Central memory CD8-positive, alpha-beta T cell (primary cell): Measurements from ENCODE around the gene SCN2A.

Source experiments
- ATAC-seq: fragments of 150-1000 bp; cut with Tn5 transposase; replicated peaks from 2 replicates; pipeline ENCODE4 v1.10.0; 2022; ENCODE audit warnings: mild to moderate bottlenecking, moderate FRiP score, moderate number of reproducible peaks; ENCODE audit not compliant: poor library complexity, severe bottlenecking; ENCODE audit errors: extremely low read depth
- DNase-seq, 2 donors: peaks; one replicate each; pipeline ENCODE4 v3.0.0; 2021; ENCODE audit warnings: low spot score in 2 of 2
- H3K27ac Mint-ChIP-seq: one replicate; pipeline ENCODE4 v1.8.0; 2022; ENCODE audit warnings: low read depth, mild to moderate bottlenecking, moderate library complexity, mixed read lengths
- H3K27me3 Mint-ChIP-seq: one replicate; pipeline ENCODE4 v1.8.0; 2022; ENCODE audit warnings: mixed read lengths
- H3K36me3 Mint-ChIP-seq: one replicate; pipeline ENCODE4 v1.8.0; 2022; ENCODE audit warnings: mild to moderate bottlenecking, moderate library complexity, mixed read lengths; ENCODE audit not compliant: insufficient read depth
- H3K4me1 Mint-ChIP-seq: one replicate; pipeline ENCODE4 v1.8.0; 2022; ENCODE audit warnings: mixed read lengths
- H3K4me3 Mint-ChIP-seq: one replicate; pipeline ENCODE4 v1.8.0; 2022; ENCODE audit warnings: mild to moderate bottlenecking, moderate library complexity, mixed read lengths
- H3K9me3 Mint-ChIP-seq: one replicate; pipeline ENCODE4 v1.8.0; 2022; ENCODE audit warnings: mixed read lengths

SCN2A gene

DNA sequence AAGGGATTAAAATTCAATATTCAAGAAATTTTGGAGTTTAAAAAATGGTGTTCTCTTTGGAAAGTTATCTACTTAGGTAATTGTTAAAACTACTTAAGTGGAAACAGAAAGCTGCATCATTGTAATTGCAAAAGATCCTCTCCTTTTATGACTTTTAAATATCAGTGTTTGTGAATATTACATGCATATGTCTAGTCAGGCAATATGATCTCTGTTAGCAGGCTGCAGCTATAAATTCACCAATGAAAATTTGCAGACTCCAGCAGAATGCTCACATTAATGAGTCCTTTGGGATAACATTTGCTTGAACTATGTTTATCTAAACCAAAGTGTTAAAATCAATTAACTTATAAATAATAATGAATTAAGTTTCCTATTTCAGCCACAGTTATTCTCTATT is 171.1 kb downstream of the SCN2A start:
- Mint-ChIP-seq H3K9me3 (no peaks in the 10 kb centered on the region), H3K27ac (peak overlapping the region; percentile 60), H3K4me1 (no peaks in the 10 kb centered on the region), H3K27me3 (peaks cover 25% of the 10 kb centered on the region), H3K36me3 (no peaks in the 10 kb centered on the region), H3K4me3 (no peak overlapping the region)
- ATAC-seq (no peak), DNase-seq (no peak)

DNA sequence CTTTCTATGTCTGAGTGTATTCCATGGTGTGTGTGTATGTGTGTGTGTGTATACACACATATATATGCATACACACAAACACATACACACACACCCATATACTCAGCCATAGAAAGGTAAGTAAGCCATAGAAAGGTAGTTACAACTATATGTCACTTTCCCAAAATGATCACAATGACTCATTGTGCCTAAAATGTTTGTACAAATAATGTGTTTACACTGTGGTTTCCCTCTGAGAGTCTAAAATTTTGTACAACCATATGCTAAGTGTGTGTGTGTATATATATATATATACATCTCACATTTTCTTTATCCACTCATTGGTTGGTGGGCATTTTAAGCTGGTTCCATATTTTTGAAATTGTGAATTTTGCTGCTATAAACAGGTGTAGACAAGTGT is 175.0 kb downstream of the SCN2A start:
- Mint-ChIP-seq H3K36me3 (no peaks in the 10 kb centered on the region), H3K4me1 (no peaks in the 10 kb centered on the region), H3K27me3 (peaks cover 44% of the 10 kb centered on the region), H3K27ac (no peak overlapping the region), H3K4me3 (no peak overlapping the region), H3K9me3 (peaks cover 6% of the 10 kb centered on the region)
- no peak for DNase-seq
- no peak for ATAC-seq

- H3K27ac Mint-ChIP-seq, result no peak overlapping the region
- H3K27me3 Mint-ChIP-seq, result peaks cover 44% of the 10 kb centered on the region
- H3K9me3 Mint-ChIP-seq, result peaks cover 6% of the 10 kb centered on the region
- DNase-seq (no peak), ATAC-seq (no peak)
- no peaks in the 10 kb centered on the region for H3K4me1 Mint-ChIP-seq
- no peak overlapping the region for H3K4me3 Mint-ChIP-seq
- no peaks in the 10 kb centered on the region for H3K36me3 Mint-ChIP-seq
These were observed 177.8 kb downstream of the SCN2A start for GRCh38 chr2:165417009-165417408.

- Mint-ChIP-seq H3K27ac (no peak overlapping the region), H3K27me3 (peaks cover 35% of the 10 kb centered on the region), H3K4me3 (no peak overlapping the region), H3K9me3 (peaks cover 6% of the 10 kb centered on the region), H3K36me3 (no peaks in the 10 kb centered on the region), H3K4me1 (no peaks in the 10 kb centered on the region)
- DNase-seq (no peak), ATAC-seq (no peak)
These were observed 181.0 kb downstream of the SCN2A start for GRCh38 chr2:165420231-165420630.

GRCh38 chr2:165423081-165423480 is 183.9 kb downstream of the SCN2A start:
- Mint-ChIP-seq H3K27ac (no peak overlapping the region), H3K9me3 (no peaks in the 10 kb centered on the region), H3K4me1 (no peaks in the 10 kb centered on the region), H3K27me3 (peaks cover 14% of the 10 kb centered on the region), H3K36me3 (no peaks in the 10 kb centered on the region), H3K4me3 (no peak overlapping the region)
- DNase-seq, result no peak
- ATAC-seq, result no peak

- H3K4me3 Mint-ChIP-seq, result no peak overlapping the region
- no peak for DNase-seq
- no peaks in the 10 kb centered on the region for H3K36me3 Mint-ChIP-seq
- H3K27ac Mint-ChIP-seq, result no peak overlapping the region
- ATAC-seq, result no peak
- H3K9me3 Mint-ChIP-seq, result no peaks in the 10 kb centered on the region
- peaks cover 9% of the 10 kb centered on the region for H3K27me3 Mint-ChIP-seq
- no peaks in the 10 kb centered on the region for H3K4me1 Mint-ChIP-seq
These were observed 186.3 kb downstream of the SCN2A start for GRCh38 chr2:165425556-165425955.

GRCh38 chr2:165427686-165428085 is 188.5 kb downstream of the SCN2A start:
- Mint-ChIP-seq H3K4me1 (no peaks in the 10 kb centered on the region), H3K27me3 (peaks cover 9% of the 10 kb centered on the region), H3K27ac (no peak overlapping the region), H3K36me3 (no peaks in the 10 kb centered on the region), H3K4me3 (no peak overlapping the region), H3K9me3 (no peaks in the 10 kb centered on the region)
- no peak for ATAC-seq
- DNase-seq, result no peak

DNA sequence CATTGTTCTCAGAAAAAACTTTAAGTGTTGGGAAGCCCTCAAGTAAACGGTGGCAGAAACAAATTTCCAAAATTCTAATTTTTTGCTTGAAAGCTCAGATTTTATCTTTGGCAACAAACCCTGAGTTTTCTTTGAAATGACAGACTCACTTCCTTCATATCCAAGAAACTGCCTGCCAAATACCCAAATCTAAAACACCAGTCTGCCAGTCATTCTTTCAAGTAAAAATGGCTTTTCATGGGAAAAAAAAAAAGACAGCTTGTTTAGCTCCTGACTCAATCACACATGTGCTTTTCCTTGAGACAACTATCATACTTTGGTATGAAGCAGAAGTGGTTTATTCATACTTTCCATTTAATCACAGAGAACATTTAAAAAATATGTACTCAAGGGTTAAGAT is 189.7 kb downstream of the SCN2A start:
- Mint-ChIP-seq H3K36me3 (no peaks in the 10 kb centered on the region), H3K27ac (no peak overlapping the region), H3K9me3 (no peaks in the 10 kb centered on the region), H3K27me3 (peaks cover 9% of the 10 kb centered on the region), H3K4me1 (no peaks in the 10 kb centered on the region), H3K4me3 (no peak overlapping the region)
- ATAC-seq (no peak), DNase-seq (no peak)

- no peaks in the 10 kb centered on the region for H3K4me1 Mint-ChIP-seq
- no peak for DNase-seq
- no peak overlapping the region for H3K4me3 Mint-ChIP-seq
- ATAC-seq, result no peak
- no peaks in the 10 kb centered on the region for H3K9me3 Mint-ChIP-seq
- peaks cover 9% of the 10 kb centered on the region for H3K27me3 Mint-ChIP-seq
- H3K36me3 Mint-ChIP-seq, result no peaks in the 10 kb centered on the region
- no peak overlapping the region for H3K27ac Mint-ChIP-seq
These were observed 191.8 kb downstream of the SCN2A start for GRCh38 chr2:165431014-165431413.

DNA sequence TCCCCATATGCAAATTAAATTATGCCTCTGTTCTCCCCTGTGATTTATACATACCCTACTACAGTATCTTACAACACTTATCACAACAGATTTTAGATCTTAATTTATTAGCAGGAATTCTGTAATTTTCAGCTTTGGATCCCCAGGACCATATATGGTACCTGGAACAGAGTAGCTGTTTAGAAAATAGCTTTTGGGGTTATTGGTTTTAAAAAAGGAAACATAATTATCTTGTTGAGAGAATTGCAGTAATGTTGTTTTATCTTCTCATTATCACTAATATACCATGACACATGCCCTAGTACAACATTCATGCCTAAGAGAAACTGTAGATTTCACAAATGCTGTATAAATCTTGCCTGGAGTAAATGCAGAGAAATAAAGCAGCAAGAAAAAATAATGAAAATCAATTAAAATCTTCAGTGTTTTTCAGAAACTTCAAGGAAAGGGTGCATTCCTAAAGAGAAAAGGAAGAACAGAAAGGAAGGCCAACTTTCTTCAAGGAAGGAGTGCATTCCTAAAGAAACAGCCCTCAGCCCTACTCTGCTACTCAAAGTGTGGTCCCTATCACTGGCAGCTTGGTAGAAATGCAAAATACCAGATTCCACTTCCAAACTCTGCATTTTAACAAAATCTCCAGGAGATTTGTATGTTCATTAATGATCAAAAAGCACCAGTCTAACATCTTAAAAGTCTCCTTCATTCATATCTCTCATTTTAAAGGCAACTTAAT is 193.2 kb downstream of the SCN2A start:
- DNase-seq, result no peak
- H3K27me3 Mint-ChIP-seq, result peaks cover 9% of the 10 kb centered on the region
- no peak overlapping the region for H3K27ac Mint-ChIP-seq
- H3K4me1 Mint-ChIP-seq, result no peaks in the 10 kb centered on the region
- no peak for ATAC-seq
- no peaks in the 10 kb centered on the region for H3K36me3 Mint-ChIP-seq
- H3K4me3 Mint-ChIP-seq, result no peak overlapping the region
- H3K9me3 Mint-ChIP-seq, result no peaks in the 10 kb centered on the region

GRCh38 chr2:165434865-165435496 is 195.8 kb downstream of the SCN2A start:
- Mint-ChIP-seq H3K36me3 (no peaks in the 10 kb centered on the region), H3K9me3 (no peaks in the 10 kb centered on the region), H3K27me3 (no peaks in the 10 kb centered on the region), H3K4me1 (no peaks in the 10 kb centered on the region), H3K27ac (no peak overlapping the region), H3K4me3 (no peak overlapping the region)
- no peak for DNase-seq
- no peak for ATAC-seq

GRCh38 chr2:165435611-165436010 is 196.4 kb downstream of the SCN2A start:
- H3K9me3 Mint-ChIP-seq, result no peaks in the 10 kb centered on the region
- H3K4me1 Mint-ChIP-seq, result no peaks in the 10 kb centered on the region
- no peak for ATAC-seq
- no peaks in the 10 kb centered on the region for H3K36me3 Mint-ChIP-seq
- no peaks in the 10 kb centered on the region for H3K27me3 Mint-ChIP-seq
- DNase-seq, result no peak
- H3K4me3 Mint-ChIP-seq, result no peak overlapping the region
- H3K27ac Mint-ChIP-seq, result no peak overlapping the region

DNA sequence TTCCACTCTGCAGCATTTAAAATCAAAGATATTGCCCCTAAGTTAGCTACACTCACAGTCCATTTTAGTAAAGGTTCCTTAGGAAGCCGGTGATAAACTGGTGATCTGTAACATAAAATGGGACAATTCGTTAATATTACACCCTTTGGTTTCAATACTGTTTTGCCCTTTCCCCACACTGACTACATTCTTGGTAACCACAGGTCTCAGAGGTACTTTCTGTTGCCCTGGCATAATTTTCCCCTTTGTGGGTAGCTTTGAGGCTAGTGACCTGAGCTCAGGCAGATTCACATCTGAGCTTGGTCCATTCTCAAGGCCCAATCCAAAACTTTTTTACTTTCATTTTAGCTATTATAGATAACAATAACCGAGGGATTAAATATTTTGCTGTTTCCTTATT is 197.3 kb downstream of the SCN2A start:
- no peaks in the 10 kb centered on the region for H3K9me3 Mint-ChIP-seq
- no peaks in the 10 kb centered on the region for H3K27me3 Mint-ChIP-seq
- H3K4me3 Mint-ChIP-seq, result no peak overlapping the region
- no peaks in the 10 kb centered on the region for H3K36me3 Mint-ChIP-seq
- no peak for ATAC-seq
- H3K4me1 Mint-ChIP-seq, result no peaks in the 10 kb centered on the region
- no peak for DNase-seq
- no peak overlapping the region for H3K27ac Mint-ChIP-seq
